ENCODE results near the gene MCM7. TPM values are rescaled to one million over a fixed set of nuclear protein-coding genes. Genes with fewer than 3 reads are reported as not detected.
A peak's percentile ranks its signal among the peaks of the same experiment; 100 is the strongest.

MCM7 gene
- total and polyA plus RNA-seq, 7 donors, result 29.6 to 99.3 (median 34.2) TPM

DNA sequence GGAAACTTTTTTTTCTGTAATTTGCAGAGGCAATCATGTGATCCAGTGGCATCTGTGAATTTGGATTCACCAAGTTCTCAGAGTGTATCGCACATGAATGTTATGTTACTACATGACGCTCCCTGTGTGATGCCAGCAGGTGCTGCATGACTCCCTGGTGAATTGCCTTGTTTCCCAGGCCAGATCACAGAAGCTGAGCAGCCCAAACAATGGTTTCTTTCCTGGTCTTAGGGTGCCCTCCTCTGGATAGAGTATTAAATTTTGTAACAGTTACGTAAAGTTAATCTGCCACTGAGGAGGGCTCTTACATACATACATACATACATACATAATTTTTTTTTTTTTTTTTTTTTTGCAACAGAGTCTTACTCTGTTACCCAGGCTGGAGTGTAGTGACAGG, 48.0 kb downstream of the MCM7 start:
- H3K4me3 ChIP-seq, result no peak overlapping the region
- peak; percentile 70 for DNase-seq
- H3K27ac ChIP-seq, result peak overlapping the region in 3 of 4 donors; percentile 46 to 63 (median 61)
- 21 to 58% methylated on average over 3 of the region's 3 CpGs for WGBS, 2 donors
- H3K4me1 ChIP-seq, result peaks cover 0 to 32% (median 20%) of the 10 kb centered on the region in 4 donors
- intact Hi-C loops (cut with DNase I), result loop anchor here (1.0 to 5.0 kb wide), 2 partner anchors 36 to 59 kb away; partner anchors contain the start of gene ZKSCAN1
- H3K36me3 ChIP-seq, result peaks cover 0 to 16% (median 10%) of the 10 kb centered on the region in 4 donors
- H3K27me3 ChIP-seq, result no peaks in the 10 kb centered on the region
- TF ChIP-seq, protein P1, sequence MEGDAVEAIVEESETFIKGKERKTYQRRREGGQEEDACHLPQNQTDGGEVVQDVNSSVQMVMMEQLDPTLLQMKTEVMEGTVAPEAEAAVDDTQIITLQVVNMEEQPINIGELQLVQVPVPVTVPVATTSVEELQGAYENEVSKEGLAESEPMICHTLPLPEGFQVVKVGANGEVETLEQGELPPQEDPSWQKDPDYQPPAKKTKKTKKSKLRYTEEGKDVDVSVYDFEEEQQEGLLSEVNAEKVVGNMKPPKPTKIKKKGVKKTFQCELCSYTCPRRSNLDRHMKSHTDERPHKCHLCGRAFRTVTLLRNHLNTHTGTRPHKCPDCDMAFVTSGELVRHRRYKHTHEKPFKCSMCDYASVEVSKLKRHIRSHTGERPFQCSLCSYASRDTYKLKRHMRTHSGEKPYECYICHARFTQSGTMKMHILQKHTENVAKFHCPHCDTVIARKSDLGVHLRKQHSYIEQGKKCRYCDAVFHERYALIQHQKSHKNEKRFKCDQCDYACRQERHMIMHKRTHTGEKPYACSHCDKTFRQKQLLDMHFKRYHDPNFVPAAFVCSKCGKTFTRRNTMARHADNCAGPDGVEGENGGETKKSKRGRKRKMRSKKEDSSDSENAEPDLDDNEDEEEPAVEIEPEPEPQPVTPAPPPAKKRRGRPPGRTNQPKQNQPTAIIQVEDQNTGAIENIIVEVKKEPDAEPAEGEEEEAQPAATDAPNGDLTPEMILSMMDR (IDR thresholded peaks at IDR 0.05), result peak in 2 of 4 experiments; percentile 47 to 52
- no peak for TF ChIP-seq EP300 (IDR thresholded peaks at IDR 0.05)
- no peaks in the 10 kb centered on the region for H3K9me3 ChIP-seq

- no peak for DNase-seq
- TF ChIP-seq POLR2AphosphoS5 (IDR thresholded peaks at IDR 0.05) (no peak), EP300 (IDR thresholded peaks at IDR 0.05) (no peak), POLR2A (IDR thresholded peaks at IDR 0.05) (no peak)
- TF ChIP-seq, protein P1 (IDR thresholded peaks at IDR 0.05), result no peak
- intact Hi-C loops (cut with DNase I), result loop anchor here (5.0 kb wide), 1 partner anchor 34 kb away; the partner anchor contains the start of gene ZKSCAN1
- Histone ChIP-seq H3K27ac (no peak overlapping the region), H3K36me3 (no peaks in the 10 kb centered on the region), H3K9me3 (no peaks in the 10 kb centered on the region), H3K27me3 (no peaks in the 10 kb centered on the region), H3K4me3 (no peak overlapping the region), H3K4me1 (peaks cover 0 to 32% (median 20%) of the 10 kb centered on the region in 4 donors)
- WGBS, 2 donors, result 88 to 92% methylated on average over 3 of the region's 3 CpGs
Observed at GRCh38 chr7:100051611-100052010, 49.6 kb downstream of the MCM7 start.

GRCh38 chr7:100049441-100050291, 51.5 kb downstream of the MCM7 start, which contains the start of gene ZSCAN21:
Gene ZSCAN21, plus strand, starts transcription at chr7:100049774. Its CDS starts 7,233 bp downstream, at chr7:100057007.
- 1% methylated on average over 47 of the region's 47 CpGs for WGBS, 2 donors
- H3K27me3 ChIP-seq, result no peaks in the 10 kb centered on the region
- peak within 1 kb of the TSS; percentile 90 to 98 (median 98) for H3K27ac ChIP-seq
- H3K4me3 ChIP-seq, result peak within 1 kb of the TSS; percentile 65 to 94 (median 90)
- DNase-seq, result peak; percentile 93
- intact Hi-C loops (cut with DNase I), result loop anchor here (1.0 to 5.0 kb wide), 3 partner anchors 32 to 51 kb away; partner anchors contain the start of genes ZKSCAN1 and ZNF3
- H3K9me3 ChIP-seq, result no peaks in the 10 kb centered on the region
- peak; percentile 90 to 97 (median 94) for TF ChIP-seq POLR2AphosphoS5 (IDR thresholded peaks at IDR 0.05)
- TF ChIP-seq POLR2A (IDR thresholded peaks at IDR 0.05), result peak; percentile 80 to 85
- TF ChIP-seq, protein P1 (IDR thresholded peaks at IDR 0.05), result no peak
- peak in 2 of 4 donors; percentile 28 to 35 for TF ChIP-seq EP300 (IDR thresholded peaks at IDR 0.05)
- no peaks in the 10 kb centered on the region for H3K36me3 ChIP-seq
- peaks cover 0 to 32% (median 20%) of the 10 kb centered on the region in 4 donors for H3K4me1 ChIP-seq

DNA sequence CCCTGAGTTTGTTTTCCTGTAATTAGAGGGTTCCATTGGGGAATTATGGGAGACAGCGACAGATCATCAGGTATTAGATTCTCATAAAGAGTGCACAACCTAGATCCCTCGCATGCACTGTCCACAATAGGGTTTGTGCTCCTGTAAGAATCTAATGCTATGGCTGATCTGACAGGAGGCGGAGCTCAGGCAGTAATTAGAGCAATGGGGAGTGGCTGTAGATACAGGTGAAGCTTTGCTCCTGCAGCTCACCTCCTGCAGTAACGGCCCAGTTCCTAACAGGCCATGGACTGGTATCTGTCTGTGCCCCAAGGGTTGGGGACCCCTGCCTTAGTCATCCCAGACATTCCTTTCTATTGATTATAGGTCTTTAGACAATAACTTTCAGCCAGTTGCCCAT, 52.5 kb downstream of the MCM7 start:
- Histone ChIP-seq H3K27ac (no peak overlapping the region), H3K4me3 (no peak overlapping the region), H3K27me3 (no peaks in the 10 kb centered on the region), H3K9me3 (no peaks in the 10 kb centered on the region), H3K4me1 (peaks cover 0 to 27% (median 20%) of the 10 kb centered on the region in 4 donors), H3K36me3 (no peaks in the 10 kb centered on the region)
- WGBS, 2 donors, result 54 to 82% methylated on average over 4 of the region's 4 CpGs
- intact Hi-C loops (cut with DNase I), result loop anchor here (1.0 kb wide), 2 partner anchors 33 to 52 kb away; partner anchors contain the start of gene ZNF3
- TF ChIP-seq POLR2A (IDR thresholded peaks at IDR 0.05) (no peak), EP300 (IDR thresholded peaks at IDR 0.05) (no peak), POLR2AphosphoS5 (IDR thresholded peaks at IDR 0.05) (no peak)
- TF ChIP-seq, protein P1 (IDR thresholded peaks at IDR 0.05), result no peak
- no peak for DNase-seq

Data from sigmoid colon (tissue), 7 donors.